HG03045 (cell line): ENCODE data around the gene SPON2.

Experiments used
- ATAC-seq: cut with Tn5 transposase; IDR thresholded peaks from one replicate; pipeline ENCODE4 v1.9.1; 2021; ENCODE audit warnings: mild to moderate bottlenecking, moderate library complexity; ENCODE audit not compliant: unreplicated experiment

Gene SPON2

DNA sequence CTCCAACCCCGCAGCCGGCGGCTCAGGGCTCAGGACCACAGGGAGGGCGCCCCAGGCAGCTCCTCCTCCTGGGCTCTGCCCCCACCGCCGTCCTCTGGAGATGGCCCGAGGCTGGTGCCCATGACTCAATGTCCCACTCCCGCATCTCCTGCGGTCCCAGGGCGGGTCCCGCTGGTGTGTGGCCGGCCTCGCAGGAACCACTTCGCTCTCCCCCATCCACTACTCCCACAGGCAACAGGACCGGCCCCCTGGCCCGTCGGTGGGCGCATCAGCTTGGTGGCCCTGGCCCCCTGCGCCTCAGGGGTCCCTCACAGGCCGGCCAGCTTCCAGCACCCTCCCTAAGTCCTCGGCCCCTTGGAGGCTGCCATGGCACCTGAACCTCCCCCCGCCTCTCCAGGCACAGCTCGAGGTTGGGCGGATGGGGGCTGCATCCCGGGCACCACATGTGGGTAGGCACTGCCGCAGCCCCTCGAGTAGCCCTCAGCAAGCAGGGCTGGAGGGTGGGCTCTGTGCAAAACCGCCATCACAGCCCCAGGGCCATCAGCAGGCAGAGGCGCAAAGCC, 22.8 kb upstream of the SPON2 start:
- no peak for ATAC-seq

GRCh38 chr4:1194010-1194900, 21.9 kb upstream of the SPON2 start:
- no peak for ATAC-seq

DNA sequence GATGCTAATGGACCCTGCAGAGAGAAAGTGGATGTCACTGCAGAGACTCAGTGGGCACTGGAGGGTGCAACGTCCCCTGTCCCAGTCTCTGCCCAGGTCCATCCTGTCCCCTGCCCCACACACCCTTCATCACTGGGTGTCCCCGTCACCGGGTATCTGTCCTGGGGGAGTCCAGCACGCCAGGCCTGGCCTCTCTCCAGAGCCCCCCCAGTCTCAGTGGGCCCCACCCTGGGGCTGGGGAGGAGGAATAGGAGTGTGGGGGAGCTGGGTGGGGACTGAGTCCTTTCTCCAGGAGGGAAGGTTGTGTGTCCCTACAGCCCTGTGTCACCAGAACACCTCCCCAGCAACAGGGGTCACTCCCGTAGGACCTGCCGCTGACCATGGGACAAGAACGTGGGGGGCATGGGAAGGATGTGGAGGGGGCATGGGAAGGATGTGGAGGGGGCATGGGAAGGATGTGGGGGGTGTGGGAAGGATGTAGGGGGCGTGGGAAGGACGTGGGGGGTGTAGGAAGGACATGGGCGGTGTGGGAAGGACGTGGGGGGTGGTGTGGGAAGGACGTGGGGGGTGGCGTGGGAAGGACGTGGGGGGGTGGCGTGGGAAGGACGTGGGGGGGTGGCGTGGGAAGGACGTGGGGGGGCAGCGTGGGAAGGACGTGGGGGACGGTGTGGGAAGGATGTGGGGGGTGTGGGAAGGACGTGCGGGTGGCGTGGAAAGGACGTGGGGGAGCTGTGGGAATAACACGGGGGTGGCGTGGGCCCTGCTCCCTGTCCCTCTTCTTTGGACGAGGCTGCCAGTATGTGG, 21.0 kb upstream of the SPON2 start:
- no peak for ATAC-seq

DNA sequence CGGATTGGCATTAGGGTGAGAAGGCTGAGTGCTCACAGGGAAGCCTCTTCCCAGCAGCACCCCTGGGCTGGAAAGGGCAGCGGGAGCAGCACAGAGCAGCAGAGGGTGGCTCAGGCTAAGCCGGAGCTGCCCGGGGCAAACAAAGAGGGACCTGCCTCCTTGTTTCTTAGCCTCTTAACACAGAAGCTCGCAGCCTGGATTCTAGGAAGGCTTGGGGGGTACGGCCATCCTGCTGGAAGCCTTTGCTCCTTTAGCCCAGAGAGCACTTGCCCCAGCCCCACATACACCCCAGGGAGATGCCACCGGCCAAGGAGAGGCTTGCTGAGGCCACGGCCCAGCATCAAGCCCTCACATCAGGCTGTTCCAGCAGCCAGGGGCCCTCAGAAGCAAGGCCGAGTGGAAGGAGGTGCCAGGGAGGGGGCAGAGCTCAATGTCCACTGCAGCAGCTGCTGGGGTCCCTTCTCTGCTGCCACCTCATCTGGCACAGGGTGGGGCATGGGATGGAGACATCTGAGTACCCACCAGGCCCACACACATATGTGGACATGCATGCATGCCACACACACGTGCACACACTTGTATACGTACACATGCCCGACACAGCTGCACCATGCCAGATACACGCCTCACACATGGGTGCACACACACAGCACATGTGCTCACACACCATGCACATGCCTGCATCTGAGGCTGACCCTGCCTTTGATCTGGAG, 20.3 kb upstream of the SPON2 start:
- ATAC-seq = no peak

- ATAC-seq = no peak
Observed at GRCh38 chr4:1192091-1192492, 19.7 kb upstream of the SPON2 start.

DNA sequence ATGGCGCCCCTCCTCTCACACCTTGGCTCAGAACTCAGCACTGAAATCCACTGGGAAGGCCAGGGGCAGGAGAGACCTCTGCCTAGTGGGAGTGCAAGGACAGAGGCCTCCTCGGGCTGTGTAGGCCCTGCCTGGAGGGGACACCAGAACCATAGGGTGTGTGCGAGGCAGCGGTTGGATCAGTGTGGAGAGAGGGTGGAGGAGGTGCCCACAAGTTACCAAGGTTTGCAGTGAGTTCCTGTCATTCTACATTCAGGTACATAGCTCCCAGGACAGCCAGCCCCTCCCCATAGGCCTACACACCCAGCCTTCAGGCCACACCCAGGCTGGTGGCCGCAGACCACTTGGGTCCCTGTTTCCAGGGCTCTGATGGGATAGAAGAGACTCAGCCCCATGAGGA, 19.2 kb upstream of the SPON2 start:
- no peak for ATAC-seq

DNA sequence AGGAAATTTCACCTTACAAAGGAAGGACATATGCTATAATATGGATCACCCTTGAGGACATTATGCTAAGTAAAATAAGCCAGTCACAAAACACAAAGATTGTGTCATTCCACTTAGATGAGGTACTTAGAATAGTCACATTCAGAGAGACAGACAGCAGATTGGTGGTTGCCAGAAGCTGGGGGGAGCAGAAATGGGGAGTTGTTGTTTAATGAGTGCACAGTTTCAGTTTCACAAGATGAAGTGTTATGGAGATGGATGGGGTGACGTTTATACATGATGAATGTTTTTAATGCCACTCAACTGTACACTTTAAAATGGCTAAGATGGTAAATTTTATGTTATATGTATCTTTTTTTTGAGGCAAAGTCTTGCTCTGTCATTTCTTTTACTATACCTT, 14.8 kb upstream of the SPON2 start:
- ATAC-seq = no peak

- no peak for ATAC-seq
Observed at GRCh38 chr4:1183985-1184773, 11.8 kb upstream of the SPON2 start.

- ATAC-seq = no peak
Observed at GRCh38 chr4:1182313-1182712, 9.9 kb upstream of the SPON2 start.

- ATAC-seq = no peak
Observed at GRCh38 chr4:1180663-1181062, 8.3 kb upstream of the SPON2 start.

GRCh38 chr4:1179976-1180375, 7.6 kb upstream of the SPON2 start:
- no peak for ATAC-seq

DNA sequence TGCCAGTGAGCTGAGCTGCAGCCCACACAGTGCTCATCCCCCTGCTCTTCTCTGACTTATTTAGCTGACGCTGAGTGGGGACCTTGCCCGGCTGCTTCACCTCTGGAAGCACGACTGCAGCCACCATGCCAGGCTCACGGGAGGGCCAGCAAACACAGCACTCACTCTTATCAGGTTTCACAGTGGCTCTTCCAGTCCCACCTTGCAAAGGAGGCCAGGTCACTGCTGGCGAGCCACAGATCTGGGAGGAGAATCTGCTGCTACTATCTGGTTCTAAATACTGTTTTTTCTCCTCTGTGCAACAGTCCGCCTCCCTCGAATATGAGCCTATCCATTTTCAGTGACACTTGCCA, 6.7 kb upstream of the SPON2 start:
- ATAC-seq = no peak

- no peak for ATAC-seq
Observed at GRCh38 chr4:1178300-1179088, 6.1 kb upstream of the SPON2 start.

- no peak for ATAC-seq
Observed at GRCh38 chr4:1177274-1178141, 5.1 kb upstream of the SPON2 start.

DNA sequence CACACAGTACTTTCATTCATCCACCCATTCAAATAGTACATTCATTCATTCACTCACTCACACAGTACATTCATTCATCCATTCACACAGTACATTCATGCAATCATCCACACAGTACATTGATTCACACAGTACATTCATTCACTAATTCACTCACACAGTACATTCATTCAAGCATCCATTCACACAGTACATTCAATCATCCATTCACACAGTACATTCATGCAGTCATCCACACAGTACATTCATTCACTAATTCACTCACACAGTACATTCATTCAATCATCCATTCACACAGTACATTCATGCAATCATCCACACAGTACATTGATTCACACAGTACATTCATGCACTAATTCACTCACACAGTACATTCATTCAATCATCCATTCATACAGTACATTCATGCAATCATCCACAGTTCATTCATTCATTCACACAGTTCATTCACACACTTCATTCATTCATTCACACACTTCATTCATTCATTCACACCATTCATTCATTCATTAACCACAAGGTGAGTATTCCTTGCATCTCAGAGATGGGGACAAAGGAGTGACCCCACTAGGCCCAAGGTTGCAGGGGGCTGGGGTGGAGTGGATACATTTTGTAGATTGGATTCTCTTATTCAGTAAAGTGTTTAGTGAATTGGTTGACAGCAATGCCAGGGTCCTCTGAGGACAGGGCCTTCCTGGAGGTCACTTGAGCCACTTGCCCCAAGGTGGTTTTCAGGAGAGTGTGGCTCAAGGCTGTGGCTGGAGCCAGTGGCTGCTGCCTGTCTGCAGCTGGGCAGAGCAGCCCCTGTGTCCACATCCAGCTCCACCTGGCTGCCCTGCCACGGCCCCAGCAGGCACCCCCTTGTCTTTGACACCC, 4.3 kb upstream of the SPON2 start:
- no peak for ATAC-seq

DNA sequence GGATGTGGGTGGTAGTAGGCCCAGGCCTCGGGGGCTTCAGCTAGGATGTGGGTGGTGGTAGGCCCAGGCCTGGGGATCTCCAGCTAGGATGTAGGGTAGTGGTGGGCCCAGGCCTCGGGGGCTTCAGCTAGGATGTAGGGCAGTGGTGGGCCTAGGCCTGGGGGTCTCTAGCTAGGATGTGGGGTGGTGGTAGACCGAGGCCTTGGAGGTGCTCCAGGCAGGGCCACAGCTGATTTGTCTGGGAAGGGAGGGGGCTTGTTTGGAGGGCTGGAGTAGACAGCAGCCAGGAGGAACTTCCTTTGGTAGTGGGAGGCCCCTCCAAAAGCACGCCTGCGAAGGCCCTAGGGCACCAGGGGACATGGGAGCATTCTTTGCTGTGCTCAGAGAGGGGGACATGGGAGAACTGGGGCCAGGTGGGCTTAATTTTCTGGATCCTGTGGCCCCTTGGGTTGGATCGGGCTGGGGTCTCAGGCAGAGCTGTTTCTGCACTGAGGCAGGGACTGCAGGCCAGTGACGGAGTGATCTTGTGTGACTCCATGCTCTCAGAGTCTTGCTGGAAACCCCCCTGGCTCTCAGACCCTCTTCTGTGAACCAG, 3.3 kb upstream of the SPON2 start:
- no peak for ATAC-seq

- ATAC-seq = no peak
Observed at GRCh38 chr4:1174941-1175634, 2.7 kb upstream of the SPON2 start.
